Measurements from ENCODE around the gene ABHD13. TPM values are rescaled to one million over a fixed set of nuclear protein-coding genes. Genes with fewer than 3 reads are reported as not detected.
"Not testable (repeated sequence)": the region's sequence is repeated elsewhere in the genome, so short reads cannot be mapped to it uniquely, and the experiment has no call there.

The ABHD13 gene
- polyA plus RNA-seq (ENCODE audit: insufficient read length) = 9.2 TPM

DNA sequence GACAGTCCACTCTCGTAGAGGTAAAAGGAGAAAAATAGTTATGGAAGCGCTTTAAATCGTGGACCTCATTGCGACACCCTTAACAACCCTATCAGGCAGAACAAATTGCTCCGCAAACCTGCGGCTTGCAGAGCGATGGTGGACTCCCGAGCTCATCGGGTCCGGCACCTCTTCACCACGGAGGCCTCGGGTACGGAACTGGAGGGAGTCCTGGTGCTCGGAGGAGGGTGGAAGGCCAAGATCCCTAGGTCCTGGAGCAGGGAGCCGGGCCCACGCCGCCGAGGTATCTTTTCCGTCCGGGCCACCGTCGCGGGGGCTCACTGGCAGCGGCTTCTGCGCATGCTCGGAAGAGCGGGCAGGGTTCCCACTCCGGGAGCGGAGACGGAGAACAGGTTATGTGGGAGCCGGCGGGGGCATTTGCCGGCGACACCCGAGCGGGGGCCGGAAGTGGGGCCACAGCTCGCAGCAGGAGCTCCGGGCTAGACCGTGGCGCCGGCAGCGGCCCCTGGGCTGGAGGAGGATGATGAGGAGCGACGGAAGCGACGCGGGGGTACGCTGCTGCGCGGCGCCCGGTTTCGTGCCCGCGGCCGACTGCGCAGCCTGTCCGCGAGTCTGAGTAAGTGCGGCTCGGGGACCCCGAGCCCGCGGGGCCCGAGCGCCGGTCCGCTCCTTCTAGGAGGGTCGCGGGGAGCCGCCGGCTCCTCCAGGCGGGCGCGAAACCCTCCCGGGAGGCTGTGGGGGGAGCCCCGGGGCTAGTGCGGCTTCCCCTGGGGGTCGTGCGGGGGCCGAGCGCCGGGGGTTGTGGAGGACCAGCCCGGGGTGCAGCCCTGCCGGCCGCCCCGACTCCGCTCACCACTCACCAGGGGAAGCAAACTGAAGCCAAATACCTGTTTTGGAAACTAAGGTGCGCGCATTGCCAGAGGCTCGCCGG, at the start of gene ABHD13:
Gene ABHD13 (plus strand): TSS at position 349 of the 931 bp plus-strand sequence. CDS start 10,827 bp downstream, outside the sequence.
- DNase-seq (ENCODE audit: low read depth) = peak; percentile 65

DNA sequence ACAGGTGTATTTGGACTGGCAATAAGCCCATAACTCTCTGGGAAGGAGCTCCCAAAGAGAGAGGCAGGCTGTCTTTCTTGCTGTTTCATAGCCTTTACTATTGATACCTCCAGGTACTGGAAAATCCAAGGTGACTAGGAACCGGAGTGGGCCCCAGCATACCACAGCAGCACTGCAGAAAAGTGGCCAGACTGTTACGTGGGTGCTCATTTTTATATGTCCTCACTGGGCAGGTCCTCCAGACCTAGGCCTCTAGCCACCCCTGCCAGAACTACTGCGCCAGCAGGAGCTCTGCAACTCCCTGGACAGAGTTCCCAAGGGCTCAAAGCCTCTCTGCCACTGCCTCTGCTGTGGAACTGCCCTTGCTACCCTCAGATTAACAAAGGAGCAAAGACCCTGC, 49.3 kb upstream of the ABHD13 start:
- no peak for DNase-seq (ENCODE audit: low read depth)

DNA sequence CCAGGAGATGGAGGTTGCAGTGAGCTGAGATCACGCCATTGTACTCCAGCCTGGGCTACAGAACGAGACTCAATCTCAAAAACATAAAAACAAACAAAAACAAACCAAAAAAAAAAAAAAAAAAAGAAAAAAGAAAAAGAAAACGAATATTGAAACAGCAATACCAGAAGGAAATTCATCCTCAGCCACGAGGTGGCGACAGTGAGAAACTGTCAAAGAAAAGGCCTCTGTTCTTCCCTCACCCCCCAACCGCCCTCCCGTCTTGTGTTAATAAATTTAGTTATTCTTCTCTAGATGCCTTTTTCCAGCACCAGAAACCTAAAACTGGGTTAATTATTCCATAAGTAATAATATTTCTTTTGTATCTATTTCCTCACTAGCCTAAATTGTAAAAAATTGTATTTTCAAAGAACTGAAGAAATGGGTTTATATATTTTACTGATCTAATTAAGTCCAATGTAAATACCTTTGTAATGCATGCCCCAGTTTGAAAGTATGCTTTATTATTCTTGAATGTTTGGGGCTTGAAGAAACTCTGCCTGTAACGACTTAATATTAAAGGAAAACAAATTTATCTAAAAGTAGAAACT, 41.4 kb upstream of the ABHD13 start:
- no peak for DNase-seq (ENCODE audit: low read depth)

DNA sequence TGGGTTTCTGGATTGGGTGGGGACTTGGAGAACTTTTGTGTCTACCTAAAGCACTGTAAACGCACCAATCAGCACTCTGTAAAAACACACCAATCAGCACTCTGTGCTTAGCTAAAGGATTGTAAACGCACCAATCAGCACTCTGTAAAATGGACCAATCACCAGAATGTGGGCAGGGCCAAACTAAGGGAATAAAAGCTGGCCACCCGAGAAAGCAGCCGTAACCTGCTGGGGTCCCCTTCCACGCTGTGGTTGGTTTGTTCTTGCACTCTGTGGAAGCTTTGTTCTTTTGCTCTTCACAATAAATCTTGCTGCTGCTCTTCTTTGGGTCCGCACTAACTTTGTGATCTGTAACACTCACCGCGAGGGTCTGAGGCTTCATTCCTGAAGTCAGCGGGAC, 40.1 kb upstream of the ABHD13 start:
- DNase-seq (ENCODE audit: low read depth) = no peak

DNA sequence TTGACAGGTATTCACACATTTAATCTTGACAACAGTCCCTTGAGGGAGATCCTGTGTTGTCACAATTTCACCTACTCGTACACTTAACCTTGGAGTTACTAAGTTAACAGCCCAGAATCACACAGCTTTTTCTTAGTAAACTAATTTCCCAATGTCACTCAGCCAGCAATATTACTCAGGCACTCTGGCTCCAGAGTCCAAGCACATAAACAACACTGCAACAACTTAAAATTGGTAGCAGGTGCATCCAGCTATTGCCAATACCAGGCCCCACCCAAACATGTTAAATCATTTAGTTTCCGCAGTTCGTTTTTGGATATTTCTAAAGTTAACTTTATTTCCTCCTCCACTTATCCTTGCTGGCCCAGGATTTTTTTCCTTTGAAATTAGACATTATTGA, 35.5 kb upstream of the ABHD13 start:
- DNase-seq (ENCODE audit: low read depth) = no peak

DNA sequence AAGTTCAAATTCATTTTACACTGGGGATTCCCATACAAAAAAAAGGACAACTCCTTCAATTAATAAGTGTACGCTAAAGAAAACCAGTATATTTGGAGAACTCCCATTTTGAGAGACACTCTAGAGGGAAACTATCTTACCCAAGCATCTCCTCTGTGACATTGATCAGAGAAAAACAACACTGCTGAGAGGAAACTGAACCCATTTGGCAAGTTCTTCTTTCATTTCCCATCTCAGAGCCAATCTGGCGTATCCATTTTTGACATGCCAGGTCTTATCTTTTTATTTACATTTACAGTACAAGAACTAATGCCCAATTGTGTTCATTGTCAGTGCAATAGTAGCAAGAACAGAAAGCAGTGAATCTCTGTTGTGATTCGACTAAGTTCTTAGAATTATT, 33.0 kb upstream of the ABHD13 start:
- no peak for DNase-seq (ENCODE audit: low read depth)

DNA sequence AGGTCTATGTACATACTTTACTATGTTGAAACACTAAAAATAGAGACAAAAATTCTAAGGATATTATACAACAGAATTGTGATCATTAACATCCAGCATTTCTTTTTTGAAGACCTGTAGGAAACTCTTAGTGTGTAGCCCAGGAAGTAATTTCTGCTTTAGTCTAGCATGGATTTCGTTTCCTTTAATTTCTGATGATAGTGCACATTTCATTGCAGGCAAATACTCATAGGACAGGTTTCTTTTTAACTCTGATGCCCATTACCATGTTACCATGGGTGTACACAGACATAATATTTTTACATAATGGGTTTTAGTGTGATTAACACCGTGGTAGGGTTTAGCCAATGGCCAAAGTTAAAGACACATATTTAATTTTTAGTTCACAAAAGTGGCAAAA, 29.9 kb upstream of the ABHD13 start:
- no peak for DNase-seq (ENCODE audit: low read depth)

DNA sequence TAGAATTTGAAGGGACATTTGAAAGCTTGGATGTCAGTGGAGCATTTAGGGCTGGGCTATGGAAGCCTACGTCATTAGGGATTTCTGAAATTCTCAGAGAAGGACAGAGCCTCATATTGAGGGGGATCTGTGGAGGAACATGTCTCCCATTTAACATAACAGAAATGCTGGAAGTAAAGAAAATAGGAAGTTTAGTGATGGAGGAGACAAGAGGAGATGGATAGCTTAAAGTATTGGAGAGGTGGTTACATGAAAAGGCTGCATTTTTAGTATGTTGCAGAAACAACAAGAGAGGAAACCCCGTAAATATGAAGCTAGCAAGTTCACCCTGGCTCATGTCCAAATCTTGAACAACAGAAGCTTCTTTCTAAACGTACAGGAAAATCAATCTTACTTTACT, 27.3 kb upstream of the ABHD13 start:
- no peak for DNase-seq (ENCODE audit: low read depth)

DNA sequence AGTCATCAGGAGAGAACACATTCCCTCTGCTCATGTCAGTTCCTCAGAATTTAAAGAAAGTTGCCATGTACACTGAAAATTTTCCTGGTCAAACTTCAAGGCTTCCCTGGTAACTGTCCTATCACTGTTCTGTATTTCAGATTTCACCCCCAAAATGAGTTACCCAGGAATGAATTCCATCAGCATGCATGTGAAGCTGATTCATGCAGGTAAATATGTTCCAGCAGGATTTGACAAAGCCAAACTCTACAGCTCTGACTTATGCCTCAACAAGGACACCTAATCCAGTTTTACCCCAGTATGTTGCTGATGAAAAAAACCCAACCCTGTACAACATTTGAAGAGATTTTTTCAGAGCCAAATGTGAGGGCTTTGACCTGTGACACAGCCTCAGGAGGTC, 24.4 kb upstream of the ABHD13 start:
- DNase-seq (ENCODE audit: low read depth) = no peak

DNA sequence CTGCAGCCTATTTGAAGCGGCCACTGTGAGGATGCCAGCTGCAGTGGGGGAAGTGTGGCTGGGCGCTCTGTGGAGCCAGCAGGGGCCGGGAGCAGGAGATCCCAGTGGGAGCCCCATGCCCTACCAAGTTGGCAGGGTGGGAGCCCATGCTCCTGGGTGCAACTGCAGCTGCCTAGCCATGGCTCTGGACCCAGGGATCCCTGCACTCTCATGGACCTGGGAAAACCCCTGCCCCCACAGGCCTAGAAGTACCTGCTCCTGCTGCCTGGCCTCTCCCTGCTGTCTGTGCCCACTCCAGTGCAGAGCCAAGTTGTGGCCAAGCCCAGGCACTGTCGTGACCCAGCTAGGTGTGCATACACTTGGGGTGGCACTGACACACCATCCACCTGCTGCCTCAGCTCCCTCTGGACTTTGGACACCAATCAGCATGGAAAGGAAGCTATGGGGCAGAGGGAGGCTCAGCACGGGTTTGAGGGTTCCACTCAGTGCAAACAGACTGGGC, 23.7 kb upstream of the ABHD13 start:
- no peak for DNase-seq (ENCODE audit: low read depth)

DNA sequence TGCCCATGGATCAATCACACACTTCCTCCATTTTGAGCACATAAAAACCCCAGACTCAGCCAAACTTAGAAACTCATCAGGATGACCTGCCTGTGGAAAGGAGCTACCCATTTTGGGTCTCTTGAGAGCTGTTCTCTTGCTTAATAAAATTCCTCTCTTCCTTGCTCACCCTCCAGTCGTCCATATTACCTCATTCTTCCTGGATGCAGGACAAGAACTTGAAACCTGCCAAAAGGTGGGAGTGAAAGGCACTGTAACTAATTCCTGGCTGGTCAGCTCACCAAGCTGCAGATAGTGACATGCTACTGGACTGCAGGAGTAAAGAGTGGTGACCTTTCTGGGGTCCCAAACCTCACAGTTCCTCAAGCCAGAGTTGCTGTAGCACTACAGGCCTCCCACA, 23.0 kb upstream of the ABHD13 start:
- no peak for DNase-seq (ENCODE audit: low read depth)

DNA sequence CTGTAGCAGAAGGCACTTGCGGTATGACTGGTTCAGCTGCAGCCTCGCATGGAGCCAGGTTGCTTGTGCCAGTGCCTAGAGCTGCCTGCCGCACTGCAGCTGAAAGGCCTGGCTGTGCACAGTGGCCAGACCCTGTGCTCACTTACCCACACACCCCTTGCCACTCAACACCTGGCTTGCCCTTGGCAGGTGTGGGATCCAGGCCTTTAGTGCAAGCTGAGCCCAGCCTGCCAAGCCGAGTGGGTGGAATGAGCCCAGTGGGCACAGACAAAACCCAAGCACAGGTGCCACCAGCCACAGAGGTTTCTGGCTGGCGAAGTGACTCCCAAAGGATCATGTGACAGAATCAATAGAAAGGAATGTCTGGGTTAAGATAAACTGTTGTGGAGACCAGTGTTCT, 22.3 kb upstream of the ABHD13 start:
- DNase-seq (ENCODE audit: low read depth) = no peak

DNA sequence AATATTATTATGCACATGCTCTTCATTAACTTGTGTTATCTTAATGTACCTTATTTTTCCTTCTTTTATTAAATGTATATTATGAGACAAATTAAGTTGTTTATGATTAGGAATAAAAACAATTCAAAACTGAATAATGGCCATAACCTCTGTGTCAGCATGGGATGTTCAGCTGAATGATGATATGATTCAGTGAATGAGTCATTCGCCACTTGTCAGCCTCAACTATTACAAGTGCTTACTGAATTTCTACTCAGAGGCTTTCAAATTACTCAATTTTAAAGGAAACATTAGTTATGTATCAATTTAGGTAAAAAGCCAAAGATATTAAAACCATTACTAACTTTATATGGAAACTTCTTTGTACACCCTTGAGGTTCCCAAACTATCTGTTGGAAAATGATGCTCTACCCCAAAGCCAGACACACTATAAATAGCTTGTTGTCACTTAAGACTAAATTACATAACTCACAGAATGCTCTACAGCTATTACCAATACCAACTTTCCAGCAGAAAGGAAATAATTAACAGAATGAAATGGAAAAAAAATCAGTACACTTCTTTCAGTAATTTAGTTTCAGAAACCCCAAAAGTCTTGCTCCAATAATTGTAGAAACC, 17.3 kb upstream of the ABHD13 start:
- no peak for DNase-seq (ENCODE audit: low read depth)

DNA sequence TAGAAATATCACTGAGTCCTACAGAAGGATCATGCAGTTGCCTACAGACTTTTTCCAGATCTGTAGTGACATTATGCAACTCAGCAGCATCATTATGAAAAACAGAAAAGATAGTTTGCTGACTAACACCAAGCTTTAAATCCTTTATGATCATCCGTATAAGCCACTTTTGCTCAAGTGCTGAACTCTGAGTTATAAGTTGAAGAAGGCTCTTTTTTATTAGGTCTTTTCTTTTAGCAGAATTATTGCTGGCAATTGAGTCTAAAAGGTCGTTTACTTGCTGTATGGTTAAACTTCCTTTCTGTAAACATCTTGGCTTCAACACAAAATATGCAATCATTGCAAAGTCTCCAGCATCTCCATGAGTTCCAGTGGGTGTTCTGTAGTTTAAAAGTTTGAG, 7.6 kb upstream of the ABHD13 start:
- no peak for DNase-seq (ENCODE audit: low read depth)

DNA sequence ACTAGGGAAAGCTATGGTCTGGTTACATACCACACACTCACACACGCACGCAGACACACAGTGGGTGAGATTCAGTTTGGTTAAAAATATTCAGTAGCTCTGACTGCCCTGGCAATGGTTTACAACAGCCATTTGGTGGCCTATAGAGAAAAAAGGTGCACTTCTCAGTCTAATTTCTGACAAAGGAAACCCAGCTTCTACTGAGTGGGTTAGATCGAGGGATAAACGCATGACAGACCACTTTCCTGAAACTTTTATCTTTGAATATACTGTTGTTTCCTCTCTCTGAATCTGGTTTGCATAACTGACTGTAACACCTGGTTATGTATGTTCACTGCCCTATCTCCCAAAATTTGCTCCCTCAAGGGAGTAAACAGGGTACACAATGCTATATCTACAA, 5.3 kb upstream of the ABHD13 start:
- no peak for DNase-seq (ENCODE audit: low read depth)

DNA sequence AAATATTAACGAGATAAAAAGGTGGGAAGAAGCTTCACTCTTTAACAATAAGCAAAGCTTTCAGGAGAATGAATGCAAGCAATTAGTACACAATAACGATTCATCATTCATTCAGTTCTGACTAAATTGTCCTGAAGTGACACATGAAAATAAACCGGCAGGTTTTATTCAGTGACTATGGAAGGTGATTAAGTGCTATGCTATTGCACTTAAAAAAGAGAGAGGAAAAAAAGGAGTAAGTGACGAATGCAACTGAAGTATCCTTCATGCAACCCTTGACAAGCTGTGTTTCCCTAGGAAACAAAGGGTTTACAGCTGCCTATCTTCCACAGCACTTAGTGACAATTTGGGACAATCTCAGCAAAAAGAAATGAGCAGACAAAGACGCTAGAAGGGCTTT, 4.2 kb upstream of the ABHD13 start:
- DNase-seq (ENCODE audit: low read depth) = no peak

DNA sequence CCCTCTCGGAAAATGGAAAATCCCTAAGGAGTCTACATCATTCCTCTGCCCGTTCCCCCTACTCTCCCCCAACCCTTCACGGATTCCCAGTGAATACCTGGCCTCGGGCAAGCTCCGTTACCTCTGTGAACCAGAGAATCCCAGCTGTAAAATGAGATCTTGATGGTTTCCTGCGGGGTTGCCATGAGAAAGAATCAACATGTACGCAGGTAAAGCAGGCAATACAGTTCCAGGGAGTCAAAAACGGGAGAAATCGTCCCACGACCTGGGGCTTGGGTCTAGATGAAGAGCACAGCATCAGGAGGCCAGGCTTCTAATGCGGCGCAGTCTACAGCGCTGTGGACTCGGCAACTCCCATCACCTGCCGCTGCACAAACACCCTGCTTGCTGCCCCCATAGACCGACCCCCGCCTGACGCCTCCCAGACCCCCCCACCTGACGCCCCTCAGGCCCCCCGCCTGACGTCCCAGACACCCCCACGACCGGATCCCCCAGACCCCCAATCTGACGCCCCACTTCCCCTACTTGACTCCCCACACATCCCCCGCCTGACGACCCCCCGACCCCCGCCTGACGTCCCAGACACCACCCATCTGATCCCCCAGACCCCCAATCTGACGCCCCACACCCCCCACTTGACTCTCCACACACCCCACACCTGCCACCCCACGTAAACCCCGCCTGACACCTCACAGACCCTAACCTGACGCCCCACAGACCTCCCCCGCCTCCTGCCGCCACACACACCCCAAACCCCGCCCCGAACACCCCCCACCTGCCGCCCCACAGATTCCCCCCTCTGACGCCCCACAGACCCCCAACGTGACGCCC, 3.5 kb upstream of the ABHD13 start:
- no peak for DNase-seq (ENCODE audit: low read depth)

DNA sequence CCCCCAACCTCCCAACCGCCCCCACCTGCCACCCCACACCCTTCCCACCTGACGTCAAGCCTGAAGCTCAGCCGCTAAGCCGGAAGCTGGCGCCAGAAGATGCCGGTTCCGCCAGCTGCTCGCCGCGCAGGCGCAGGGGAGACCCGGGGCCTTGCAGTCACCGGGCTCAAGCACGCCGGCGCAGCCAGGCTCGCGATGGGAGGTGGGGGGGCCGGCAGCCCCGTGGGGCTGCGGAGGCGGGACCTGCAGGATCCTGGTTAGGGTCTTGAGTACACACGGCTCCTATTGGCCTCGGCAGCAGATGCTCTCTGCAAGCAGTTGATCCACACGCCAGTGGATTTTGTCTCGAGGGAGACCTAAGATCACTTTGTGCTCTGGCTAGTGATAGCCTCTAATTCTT, 2.8 kb upstream of the ABHD13 start, which contains the start of gene LIG4:
Gene LIG4 (minus strand): TSS at position 101 of the 400 bp plus-strand sequence. CDS start 4,268 bp downstream, outside the sequence.
- DNase-seq (ENCODE audit: low read depth) = peak; percentile 73

DNA sequence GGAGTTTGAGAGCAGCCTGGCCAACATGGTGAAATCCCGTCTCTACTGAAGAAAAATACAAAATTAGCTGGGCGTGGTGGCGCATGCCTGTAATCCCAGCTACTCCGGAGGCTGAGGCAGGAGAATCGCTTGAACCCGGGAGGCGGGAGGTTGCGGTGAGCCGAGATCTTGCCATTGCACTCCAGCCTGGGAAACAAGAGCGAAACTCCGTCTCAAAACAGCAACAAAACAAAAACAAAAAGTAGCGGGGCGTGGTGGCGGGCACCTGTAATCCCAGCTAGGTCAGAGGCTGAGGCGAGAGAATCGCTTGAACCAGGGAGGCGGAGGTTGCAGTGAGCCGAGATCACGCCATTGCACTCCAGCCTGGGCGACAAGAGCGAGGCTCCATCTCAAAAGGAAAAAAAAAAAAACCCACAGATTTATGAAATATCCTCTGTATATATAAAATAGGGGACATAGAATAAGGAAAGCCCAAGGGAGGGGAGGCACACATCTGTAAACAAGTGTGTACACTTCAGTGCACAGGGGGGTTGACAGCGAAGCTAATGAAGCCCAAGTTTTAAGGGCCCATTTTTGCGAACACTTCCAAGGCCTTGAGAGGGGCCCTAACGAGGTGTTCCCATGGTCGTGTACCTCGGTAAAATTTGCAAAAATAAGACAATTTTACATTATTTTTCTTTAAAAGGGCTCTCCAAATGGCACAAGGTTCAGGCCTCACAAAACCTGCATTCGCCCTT, 717 bp upstream of the ABHD13 start:
- not testable (repeated sequence) for DNase-seq (ENCODE audit: low read depth)

DNA sequence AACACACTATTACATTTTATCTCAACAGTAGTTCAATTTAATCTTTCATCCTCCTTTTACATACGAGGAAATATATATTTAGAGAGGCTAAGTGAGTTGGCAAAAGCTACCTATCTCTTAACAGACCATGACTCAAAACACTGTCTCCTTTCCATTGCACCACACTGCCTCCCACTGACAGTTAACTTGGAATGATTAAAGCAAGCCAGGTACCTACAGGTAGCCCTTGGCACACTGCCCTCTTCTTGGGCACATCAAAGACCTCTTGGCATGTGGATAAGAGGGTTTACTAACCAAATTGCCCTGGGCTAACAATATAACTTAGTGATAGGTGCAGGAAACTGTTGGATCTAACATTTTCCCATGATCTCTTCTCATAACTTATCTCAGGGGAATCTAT, 1.8 kb downstream of the ABHD13 start:
- no peak for DNase-seq (ENCODE audit: low read depth)
